NCI-H2196 treated with DMSO at 0.1 percent for 48 hours (cell line): ENCODE data around the gene URI1.
A peak's percentile ranks its signal among the peaks of the same experiment; 100 is the strongest.
"Not testable (repeated sequence)": the region's sequence is repeated elsewhere in the genome, so short reads cannot be mapped to it uniquely, and the experiment has no call there.

Experiments
- DNase-seq: peaks from one replicate; lab custom pipeline; 2025; ENCODE audit not compliant: unreplicated experiment; lab: John Stamatoyannopoulos, UW

URI1 gene, protein sequence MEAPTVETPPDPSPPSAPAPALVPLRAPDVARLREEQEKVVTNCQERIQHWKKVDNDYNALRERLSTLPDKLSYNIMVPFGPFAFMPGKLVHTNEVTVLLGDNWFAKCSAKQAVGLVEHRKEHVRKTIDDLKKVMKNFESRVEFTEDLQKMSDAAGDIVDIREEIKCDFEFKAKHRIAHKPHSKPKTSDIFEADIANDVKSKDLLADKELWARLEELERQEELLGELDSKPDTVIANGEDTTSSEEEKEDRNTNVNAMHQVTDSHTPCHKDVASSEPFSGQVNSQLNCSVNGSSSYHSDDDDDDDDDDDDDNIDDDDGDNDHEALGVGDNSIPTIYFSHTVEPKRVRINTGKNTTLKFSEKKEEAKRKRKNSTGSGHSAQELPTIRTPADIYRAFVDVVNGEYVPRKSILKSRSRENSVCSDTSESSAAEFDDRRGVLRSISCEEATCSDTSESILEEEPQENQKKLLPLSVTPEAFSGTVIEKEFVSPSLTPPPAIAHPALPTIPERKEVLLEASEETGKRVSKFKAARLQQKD

DNA sequence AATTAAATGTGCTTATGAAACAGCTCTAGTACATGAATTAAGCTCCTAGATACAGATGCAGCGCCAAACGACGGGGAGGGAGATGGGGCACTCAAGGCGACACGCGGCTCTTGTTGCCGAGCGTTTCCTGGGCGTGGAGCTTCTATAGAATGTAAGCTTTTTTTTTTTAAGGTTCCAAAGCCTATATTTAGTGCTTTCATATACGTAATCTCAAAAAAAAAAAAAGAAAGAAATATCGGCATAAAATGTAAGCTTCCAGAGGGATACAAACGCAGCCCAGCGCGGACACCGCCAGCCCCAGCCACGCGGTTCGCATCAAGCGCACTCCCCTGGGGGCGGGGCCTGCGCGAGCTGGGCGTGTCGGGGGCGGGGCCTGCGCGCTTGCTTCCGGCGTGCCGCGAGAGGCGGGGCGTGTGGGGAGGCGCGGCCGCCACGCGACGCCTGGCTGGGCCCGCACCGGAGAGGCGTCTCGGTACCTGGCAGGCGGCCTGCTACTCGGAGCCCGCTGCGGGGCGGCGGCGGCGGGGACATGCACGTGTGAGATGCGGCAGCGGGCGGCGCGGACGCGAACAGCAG lies at the start of gene URI1:
Gene URI1 (plus strand): TSS at position 412 of the 576 bp plus-strand sequence. CDS start 309 bp downstream, outside the sequence.
- peak; percentile 71 for DNase-seq

DNA sequence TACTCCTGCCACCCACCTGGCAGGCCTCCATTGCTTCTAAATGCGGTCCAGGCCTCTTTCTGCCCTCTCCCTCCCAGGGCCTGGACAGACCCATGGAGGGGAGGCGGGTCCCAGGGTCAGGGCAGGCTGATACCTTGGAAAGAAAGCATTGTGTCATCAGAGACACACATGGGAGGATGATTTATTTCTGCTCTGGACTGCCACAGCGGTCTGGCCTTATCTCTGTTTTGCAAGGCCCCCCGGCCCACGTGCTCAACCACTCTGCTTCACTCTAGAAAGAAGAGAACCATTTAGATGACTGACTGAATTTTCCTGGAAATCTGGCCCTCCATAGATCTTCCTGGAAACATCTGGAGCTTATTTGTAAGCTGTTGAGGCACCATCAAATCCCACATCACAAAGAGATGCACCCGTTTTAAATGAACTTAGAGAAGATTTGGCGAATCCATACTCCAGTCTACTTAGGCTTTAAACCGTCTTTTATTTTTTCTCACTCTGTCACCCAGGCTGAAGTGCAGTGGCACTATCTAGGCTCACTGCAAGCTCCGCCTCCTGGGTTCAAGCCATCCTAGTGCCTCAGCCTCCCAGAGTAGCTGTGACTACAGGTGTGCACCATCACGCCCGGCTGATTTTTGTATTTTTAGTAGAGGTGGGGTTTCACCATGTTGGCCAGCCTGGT lies 48.3 kb upstream of the URI1 start:
- no peak for DNase-seq

DNA sequence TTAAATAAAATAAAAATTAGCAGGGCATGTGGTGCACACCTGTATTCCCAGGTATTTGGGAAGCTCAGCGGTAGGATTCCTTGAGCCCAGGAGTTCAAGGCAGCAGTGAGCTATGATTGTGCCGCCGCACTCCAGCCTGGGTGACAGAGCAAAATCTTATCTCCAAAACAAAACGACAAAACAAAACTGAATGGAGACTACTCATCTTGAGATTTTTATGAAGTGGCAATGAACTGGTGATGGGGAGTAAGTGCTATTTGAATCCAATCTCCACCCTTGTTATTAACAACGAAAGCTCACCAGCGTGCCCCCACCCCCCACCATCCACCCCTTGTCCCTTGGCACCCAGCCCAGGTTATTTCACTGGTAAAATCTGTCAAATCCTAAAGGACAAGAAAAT lies 45.2 kb upstream of the URI1 start:
- DNase-seq = no peak

DNA sequence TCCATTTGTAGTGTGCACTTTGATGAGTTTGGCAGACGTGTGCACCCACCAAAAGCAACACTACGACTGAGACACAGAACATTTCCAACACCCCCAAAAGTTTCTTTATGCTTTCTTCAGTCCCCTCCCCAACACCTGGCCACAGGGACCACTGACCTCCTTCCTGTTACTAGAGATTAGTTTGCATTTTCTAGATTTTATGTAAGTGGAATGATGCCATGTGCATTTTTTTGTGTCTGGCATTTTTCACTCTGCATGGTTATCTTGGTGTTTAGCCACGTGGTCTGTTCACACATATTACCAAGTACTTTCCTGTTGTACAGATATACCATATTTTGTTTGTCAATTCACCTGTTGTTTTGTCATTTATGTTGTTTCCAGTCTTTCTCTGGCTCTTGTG lies 44.6 kb upstream of the URI1 start:
- no peak for DNase-seq

DNA sequence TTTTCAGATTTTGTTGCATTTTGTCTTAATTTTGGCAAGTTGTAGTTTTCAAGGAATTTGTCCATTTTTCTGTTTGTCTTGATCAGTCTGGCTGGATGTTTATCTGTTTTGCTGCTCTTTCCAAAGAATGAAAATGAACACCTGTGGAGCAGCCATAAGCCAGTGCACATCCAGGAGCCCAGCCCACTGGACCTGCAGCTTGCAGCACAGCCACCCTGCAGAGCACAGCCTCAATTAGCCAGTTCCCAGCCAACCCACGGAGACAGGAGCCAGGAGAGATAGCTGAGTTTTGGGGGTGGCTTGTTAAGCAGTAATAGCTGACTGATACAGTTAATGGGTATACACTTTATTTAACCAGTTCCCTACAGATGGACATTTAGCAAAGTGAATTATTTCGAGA lies 38.0 kb upstream of the URI1 start:
- no peak for DNase-seq

DNA sequence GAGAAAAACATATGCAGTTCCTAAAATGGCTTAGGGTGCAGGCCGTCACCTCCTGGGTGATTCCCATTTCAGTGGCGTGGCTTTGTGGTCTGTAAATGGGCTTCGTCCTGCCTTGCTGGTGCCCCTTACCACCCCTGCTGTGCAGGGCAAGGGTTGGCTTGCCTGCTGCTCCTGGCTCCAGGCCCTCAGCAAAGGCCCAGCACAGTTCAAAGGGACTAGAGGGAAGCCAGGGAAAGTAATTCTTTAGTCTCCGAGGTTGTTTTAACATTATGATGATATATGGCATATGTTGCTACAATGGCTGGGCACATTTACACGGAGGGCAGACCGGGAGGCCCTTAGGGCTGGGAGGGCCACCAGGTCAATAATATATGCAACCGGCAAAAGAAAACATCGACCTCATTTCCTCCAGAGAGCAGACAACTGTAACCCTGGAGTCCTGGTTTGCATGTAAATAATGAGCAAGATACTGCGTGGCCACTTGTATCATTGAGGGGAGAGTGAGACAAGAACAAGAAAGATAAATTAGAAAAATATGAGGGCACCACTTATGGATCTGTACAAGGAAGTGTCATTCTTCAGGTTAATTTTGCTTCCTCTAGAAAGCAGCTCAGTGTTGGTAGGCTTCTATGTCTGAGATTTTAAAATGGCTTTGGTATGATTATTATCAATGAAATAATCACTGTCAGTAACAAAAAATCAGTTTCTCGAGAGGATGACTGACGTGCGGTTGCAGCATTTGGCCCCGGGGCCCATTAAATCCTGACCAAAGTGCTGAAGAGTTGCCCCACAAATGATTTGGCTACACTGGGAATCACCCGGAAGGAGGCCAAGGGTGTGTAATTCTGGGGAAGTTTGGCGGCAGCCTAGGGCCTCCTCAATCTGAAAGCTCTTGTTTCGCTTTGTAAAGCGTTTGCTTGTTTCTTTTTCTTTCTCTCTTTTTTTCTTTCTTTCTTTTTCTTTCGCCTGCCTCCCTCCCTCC lies 32.8 kb upstream of the URI1 start:
- DNase-seq = no peak

DNA sequence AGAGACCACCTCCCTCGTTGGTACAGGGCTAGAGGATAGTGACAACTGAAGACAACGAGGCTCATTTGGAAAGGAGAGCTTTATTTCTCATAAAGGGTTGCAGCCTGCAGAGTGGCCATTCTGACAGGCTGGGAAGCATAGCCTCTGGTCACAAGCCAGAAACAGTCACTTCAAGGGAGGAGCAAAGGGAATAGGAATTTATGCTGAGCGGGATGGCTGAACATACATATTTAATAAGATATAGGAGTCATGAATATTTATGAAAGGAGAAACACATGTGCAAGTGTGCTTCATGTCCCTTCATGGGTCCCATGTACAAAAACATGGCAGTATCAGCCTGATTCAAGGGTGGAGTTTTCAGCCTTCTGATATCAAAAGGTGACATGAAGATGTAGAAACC lies 27.1 kb upstream of the URI1 start:
- DNase-seq = no peak

DNA sequence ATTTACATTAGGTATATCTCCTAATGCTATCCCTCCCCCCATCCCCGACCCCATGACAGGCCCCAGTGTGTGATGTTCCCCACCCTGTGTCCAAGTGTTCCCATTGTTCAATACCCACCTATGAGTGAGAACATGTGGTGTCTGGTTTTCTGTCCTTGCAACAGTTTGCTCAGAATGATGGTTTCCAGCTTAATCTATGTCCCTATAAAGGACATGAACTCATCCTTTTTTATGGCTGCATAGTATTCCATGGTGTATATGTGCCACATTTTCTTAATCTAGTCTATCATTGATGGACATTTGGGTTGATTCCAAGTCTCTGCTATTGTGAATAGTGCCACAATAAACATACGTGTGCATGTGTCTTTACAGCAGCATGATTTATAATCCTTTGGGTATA lies 26.2 kb upstream of the URI1 start:
- DNase-seq = not testable (repeated sequence)

DNA sequence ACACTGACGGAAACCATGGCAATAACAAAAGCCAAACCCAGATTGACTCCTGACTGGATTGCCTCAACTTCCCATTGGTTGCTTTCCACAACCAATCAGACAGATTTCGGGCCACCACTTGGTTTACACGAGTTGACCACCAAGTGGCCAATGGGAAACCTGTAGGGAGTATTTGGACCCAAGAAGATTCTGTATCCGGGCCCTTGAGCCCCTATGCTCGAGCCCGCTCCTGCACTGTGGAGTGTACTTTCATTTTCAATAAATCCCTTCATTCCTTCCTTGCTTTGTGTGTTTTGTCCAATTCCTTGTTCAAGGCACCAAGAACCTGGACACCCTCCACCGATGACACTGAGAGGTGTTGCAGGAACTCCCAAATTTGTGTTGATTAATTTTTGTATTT lies 24.1 kb upstream of the URI1 start:
- DNase-seq = no peak

DNA sequence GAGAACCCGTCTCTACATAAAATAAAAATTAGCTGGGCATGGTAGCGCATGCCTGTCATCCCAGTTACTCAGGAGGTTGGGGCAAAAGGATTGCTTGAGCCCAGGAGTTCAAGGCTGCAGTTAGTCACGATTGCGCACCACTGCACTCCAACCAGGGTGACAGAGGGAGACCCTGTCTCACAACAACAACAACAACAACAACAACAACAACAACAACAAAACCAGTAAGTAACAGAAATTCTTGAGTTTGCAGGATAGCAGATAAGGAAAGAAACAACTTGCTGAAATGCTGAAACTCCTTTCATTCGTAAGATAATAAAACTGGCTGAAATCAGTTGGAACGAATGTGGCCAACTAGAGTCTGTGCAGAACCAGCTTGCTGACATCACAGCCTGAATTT lies 23.1 kb upstream of the URI1 start:
- DNase-seq = no peak

DNA sequence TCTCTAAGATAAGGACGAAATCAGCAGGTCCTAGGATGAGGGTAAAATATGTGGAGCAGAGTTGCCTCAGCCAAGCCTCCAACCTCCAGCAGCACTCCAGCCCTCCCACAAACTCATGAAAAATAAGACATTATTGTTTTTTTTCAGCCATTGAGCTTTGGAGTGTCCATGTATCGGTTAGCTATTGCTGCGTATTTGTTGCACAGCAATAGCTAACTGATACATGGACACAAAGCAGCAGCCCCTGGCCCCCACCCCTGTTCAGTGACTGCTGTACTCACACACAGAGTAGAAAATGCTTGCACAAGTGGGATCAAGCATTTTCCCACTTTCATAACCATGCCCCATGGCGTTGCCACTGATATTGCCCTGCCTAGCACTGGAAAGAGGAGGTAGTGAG lies 19.1 kb upstream of the URI1 start:
- DNase-seq = no peak

DNA sequence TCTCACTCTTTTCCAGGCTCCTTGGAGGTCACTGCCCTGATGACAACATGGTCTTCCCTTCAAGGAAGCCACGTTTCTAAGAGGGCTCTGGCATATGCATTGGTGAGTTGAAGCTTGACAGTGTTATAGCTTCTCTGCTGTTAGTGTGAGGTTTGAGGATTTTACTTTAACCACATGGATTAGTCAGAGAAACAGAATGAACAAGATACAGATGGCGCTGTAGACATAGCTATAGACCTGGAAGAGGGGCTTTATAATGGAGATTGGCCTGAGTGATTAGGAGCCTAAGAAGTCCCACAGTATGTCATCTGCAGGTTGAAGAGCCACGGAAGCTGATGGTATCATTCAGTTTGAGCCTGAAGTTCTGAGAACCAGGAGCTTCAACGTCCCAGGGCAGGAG lies 18.4 kb upstream of the URI1 start:
- no peak for DNase-seq

DNA sequence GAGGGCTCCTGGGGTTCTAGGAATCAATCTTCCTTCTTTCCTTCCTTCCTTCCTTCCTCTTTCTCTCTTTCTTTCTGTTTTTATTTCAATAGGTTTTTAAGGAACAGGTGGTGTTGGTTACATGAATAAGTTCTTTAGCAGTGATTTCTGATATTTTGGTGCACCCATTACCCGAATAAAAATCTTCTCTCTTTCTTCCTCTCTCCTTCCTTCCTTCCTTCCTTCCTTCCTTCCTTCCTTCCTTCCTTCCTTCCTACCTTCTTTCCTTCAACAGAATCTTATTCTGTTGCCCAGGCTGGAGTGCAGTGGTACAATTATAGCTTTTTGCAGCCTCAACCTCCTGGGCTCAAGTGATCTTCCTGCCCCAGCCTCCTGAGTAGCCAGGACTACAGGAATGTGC lies 16.0 kb upstream of the URI1 start:
- DNase-seq = no peak

DNA sequence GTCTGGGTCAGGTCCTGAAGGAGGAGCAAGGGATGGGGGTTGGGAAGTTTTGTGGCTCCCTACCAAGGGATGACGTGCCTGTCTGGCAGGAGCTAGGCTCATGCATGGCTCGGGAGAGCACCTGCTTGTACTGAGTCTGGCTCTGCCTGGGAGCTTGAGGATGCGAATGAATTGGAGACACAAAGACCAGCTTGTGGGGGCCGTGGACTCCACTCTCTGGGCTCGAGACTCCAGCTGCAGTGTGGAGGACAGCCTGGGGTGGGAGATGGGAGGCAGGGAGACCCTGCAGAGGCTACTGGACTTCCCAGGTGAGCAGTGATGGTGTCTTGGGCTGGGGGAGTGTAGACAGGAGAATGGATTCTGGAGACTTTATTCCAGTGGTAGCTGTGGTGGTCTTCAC lies 15.2 kb upstream of the URI1 start:
- DNase-seq = no peak

DNA sequence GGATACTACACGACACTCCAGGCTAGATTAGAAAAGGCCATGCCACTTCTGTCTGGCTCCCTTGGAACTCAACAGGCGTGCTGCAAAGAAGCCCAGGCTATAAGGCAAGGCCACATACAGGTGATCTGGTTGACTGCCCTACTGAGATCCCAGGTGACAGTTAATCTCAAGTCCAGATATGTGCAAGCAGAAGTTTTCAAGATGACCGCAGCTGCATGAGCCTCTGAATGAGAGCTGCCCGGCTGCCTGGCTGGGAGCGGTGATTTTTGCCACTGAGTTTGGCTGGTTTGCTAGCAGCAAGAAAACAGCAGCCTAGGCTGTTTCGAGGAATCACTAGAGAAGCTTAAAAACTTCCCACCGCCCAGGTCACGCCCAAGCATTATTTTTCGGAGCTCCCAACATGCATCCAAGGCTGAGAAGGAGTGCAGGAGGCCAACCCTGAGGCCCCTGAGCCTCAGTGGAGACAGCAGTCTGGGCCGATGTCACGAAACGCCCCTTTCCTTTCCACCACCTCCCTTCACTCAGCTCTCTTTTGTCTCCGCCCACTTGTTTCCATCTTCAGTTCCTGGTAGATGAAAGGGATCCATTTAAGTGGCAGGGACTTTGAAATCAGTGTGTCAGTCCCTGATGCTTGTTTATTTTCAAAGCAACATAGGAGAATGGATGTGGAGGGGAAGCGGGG lies 14.0 kb upstream of the URI1 start:
- DNase-seq = no peak

DNA sequence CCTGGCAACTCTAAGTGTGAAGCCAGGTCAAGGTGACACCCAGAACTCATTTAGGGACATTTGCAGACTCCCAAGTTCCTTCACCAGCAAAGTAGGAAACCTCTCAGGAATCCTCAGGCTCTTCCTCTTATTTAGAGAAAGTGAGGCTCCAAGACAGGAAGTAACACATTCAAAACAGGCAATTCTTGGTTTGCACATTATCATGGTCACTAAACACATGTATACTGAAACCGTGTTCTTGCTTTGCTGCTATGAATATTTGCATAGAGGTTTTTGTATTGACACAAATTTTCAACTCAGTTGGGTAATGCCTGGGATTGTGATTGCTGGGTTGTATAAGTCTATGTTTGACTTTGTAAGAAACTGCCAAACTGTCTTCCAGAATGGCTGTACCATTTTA lies 13.2 kb upstream of the URI1 start:
- DNase-seq = no peak

DNA sequence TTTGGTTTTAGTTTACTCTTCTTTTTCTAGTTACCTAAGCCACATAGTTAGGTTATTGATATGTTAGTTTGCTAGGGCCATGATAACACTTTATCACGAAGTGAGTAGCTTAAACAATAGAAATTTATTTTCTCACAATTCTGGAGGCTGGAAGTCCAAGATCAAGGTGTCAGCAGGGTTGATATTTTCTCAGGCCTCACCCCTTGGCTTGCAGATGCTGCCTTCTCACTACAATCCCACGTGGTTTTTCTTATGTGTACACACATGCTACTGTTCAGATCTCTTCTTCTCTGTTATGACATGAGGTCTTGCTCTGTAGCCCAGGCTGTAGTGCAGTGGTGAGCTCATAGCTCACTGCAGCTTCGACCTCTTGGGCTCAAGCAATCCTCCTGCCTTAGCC lies 7.8 kb upstream of the URI1 start:
- DNase-seq = no peak

DNA sequence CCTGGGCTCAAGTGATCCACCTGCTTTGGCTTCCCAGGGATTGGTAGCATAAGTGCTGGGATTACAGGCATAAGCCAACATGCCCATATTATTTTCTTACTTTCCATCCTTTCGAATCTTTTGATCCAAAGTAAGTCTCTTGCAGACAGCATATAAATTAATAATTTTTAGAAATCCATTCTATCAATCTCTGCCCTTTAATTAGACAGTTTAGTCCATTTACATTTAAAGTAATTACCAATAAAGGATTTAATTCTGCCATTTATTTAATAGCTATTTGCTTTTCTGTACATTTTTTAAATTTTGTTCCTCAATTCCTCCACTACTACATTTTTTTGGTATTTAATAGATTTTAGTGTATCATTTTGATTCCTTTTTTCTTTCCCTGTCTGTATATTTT lies 7.3 kb upstream of the URI1 start:
- no peak for DNase-seq

DNA sequence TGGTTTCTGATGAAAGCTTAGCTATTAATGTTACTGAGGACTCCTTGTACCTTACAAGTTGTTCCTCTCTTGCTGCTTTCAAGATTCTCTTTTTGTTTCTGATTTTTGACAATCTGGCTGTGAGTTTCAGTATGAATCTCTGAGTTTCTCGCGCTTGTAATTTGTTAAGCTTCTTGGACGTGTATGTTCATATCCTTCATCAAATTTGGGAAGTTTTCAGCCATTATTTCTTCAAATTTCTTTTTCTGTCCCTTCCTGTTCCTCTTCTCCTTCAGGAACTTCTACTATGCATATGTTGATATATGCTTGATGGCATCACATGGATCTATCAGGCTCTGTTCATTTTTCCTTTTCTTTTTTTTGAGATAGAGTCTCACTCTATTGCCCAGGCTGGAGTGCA lies 5.6 kb upstream of the URI1 start:
- no peak for DNase-seq

DNA sequence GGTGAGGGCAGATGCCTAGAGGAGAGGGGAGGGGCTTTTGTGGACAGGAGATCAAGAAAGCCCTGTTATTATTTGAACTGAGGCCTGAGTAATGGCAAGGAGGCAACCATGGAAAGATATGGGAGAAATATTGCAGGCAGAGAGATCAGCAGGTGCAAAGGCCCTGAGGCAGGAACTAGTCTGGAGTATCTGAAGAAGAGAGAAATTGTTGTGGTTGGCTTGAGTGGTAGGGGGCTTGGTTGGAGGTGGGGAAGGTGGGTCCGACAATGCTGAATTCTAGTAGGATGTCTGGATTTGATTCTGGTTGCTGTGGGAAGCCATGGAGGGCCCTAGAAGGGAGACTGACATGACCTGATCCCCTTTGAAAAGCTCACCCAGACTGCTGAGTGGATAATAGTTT lies 2.4 kb upstream of the URI1 start:
- DNase-seq = no peak
